LNCaP clone FGC (cell line): ENCODE measurements around the gene WWTR1.

Source experiments
- DNase-seq: peaks from one replicate; pipeline ENCODE4 v3.0.0-alpha.2; 2011; ENCODE audit warnings: low read depth
- H3K4me3 ChIP-seq: 2 replicates; pipeline ENCODE4 v1.5.1; 2011; ENCODE audit warnings: mild to moderate bottlenecking, low read depth, low read length, control low read depth
- CTCF ChIP-seq: IDR thresholded peaks from 2 replicates; pipeline ENCODE4 v1.5.1; 2012; ENCODE audit warnings: mild to moderate bottlenecking; ENCODE audit not compliant: control insufficient read depth, insufficient read depth; ENCODE audit errors: extremely low read depth

WWTR1 gene

DNA sequence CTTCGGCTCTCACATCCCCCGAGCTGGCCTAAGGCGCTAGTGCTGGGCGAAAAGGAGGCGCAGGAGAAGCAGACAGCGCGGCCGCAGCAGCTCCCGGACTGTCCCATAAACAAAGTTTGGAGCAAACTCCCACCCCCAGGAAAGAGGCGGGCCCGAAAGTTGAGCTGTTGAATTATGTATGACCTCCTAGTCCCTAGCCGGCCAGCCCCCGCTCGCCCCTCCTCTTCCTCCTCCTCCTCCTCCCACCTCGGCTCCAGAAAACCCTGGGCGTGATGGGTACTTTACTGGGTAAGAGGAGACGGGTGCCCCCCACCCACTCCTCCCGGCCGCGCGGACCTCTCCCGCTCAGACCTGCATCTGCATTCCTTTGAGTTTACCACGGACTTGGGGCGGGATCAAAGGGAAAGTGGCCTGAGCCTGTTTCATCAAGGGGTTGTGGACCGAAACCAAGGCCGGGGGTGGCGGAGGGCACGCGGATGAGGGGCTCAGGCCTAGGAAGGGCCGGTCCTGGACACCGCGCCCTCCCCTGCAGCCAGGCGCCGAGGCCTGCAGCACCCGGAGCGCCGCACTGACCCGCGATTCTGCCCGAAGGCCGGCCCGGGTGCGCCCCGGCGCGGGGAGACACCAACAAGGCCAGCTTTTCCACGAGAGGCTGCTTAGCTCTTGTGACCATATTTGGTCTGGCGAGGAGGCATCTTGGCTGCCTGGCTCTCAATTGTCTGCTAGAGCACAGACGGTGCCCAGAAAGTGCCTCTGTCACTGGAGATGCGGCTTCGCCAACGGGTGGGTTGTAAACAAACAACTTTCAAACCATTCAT, at the start of gene WWTR1:
TSS of gene WWTR1 (minus strand) at position 100 of the 818 bp plus-strand sequence. CDS start 719 bp downstream, outside the sequence.
- DNase-seq = no peak
- TF ChIP-seq CTCF = no peak
- H3K4me3 ChIP-seq = peak within 1 kb of the TSS; percentile 2

DNA sequence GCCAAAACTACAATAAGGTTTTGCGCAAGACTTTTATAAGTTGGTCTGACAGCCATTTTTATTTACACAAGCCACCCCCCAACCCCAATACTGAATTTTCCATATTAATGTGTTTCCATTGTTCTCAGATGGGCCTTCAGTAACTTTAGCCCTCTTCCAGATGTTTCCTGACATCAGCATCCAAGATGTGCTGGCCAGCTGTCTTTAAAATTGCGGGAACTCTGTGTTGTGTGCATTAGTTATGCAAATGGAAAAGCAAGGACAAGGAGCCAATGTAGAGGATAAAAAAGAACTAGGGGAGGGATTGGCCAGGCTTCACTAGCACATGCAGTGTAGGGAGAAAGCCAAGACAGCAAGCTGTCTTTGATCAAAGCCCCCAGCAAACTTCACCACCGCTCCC, 49.1 kb upstream of the WWTR1 start:
- DNase-seq = no peak

DNA sequence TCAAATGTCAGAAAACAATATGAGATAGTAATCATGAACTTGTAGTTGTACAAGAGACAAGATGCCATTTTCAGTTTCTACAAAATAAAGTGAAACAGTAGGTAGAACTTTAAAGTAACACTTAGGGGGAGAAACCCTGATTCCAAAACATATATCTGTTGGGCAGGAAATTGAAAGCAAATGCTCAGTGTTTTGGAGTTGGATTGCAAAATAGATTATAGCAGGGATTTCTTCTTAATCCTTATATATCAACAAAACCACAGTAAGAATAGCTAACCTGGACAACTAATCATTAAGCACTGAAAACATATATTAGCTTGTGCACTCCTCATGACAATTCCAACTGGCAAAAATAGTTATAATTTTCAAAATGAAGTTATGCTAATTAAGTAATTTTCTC, 47.6 kb upstream of the WWTR1 start:
- no peak overlapping the region for H3K4me3 ChIP-seq
- TF ChIP-seq CTCF = no peak
- DNase-seq = no peak

More for the DNA sequence above, 49.1 kb upstream of the WWTR1 start:
- TF ChIP-seq CTCF = no peak
- no peak overlapping the region for H3K4me3 ChIP-seq

- TF ChIP-seq CTCF = no peak
- DNase-seq = no peak
- no peak overlapping the region for H3K4me3 ChIP-seq
These were observed 45.6 kb upstream of the WWTR1 start for GRCh38 chr3:149703466-149703865.

DNA sequence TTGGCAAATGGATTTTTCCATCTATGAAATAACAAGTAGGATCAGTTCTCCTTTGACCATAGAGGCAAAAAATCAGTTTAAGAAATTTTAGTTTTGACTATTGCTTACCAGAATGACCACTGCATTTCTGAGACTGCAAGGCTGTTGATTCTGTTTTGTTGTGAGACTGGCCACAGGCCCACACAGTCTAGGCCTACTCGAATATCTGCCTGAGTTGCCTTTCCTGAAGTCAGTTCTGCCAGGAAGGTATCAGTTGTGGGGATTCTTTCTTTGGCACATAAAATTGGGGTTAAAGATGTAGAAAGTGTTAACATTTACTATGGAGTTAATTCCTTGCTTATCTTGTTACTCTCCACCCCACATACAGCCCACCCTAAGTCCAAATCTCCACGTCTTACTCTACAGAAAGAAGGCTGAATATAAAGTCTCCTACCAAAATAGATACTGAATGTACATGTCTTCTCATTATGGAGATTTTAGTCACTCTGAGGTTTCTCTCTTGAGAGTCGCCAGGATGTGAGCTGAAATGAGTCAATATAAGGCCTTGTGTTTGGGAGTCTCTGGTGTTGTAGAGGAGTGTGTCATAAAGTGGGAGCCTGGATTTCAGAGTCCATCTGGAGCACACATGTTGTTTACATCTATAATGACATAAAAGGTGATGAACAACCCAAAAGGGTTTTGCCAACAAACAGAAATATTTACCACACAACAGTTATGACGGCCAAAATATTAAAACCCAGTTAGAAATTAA, 45.0 kb upstream of the WWTR1 start:
- DNase-seq = no peak
- no peak overlapping the region for H3K4me3 ChIP-seq

DNA sequence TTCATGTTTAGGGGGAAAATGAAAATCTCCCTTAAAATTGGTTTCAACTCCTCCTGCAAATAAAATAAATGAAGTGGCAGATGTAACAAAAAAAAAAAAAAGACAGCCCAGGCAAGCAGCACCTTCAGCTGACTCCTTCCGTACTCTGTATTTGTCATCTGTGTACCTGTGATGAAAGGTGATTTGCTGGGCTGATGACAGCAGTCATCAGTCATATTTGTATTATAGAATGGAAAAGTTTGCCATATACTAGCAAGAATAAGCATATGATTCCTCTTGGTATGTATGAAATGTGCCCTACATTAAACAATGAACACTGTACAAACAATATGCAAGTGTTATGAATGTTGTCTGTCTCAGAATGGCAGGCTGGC, 44.1 kb upstream of the WWTR1 start:
- no peak overlapping the region for H3K4me3 ChIP-seq
- DNase-seq = no peak

More for the DNA sequence above, 45.0 kb upstream of the WWTR1 start:
- no peak for TF ChIP-seq CTCF

More for the DNA sequence above, 44.1 kb upstream of the WWTR1 start:
- TF ChIP-seq CTCF = no peak
